Peyer's patch (tissue), 4 donors: Measurements from ENCODE around the gene PCYOX1L.

Experiments used
- CTCF ChIP-seq, 6 experiments: fragments of 450-650 bp in 4 of 6; fragments of 200-600 bp in 2 of 6; sonication (generic) in 1 of 6; IDR thresholded peaks; one replicate each; pipeline ENCODE4 v1.5.1; 2017 to 2019; ENCODE audit warnings: antibody characterized with exemption in 6 of 6, mild to moderate bottlenecking in 3 of 6, moderate library complexity in 1 of 6
- POLR2A ChIP-seq, 2 donors: fragments of 450-650 bp; IDR thresholded peaks; one replicate each; pipeline ENCODE4 v1.5.1; 2017; ENCODE audit warnings: antibody characterized with exemption in 2 of 2, mild to moderate bottlenecking in 2 of 2, moderate library complexity in 2 of 2

GRCh38 chr5:149360272-149360671 lies 2.4 kb downstream of the PCYOX1L start:
- TF ChIP-seq CTCF (IDR thresholded peaks at IDR 0.05), result no peak
- TF ChIP-seq POLR2A (IDR thresholded peaks at IDR 0.05), result no peak
